GM18511 (cell line): Measurements from ENCODE around the gene GPR45.
"Not testable (repeated sequence)": the region's sequence is repeated elsewhere in the genome, so short reads cannot be mapped to it uniquely, and the experiment has no call there.

Experiments
- ATAC-seq: cut with Tn5 transposase; IDR thresholded peaks from one replicate; pipeline ENCODE4 v1.9.1; 2021; ENCODE audit warnings: mild to moderate bottlenecking, moderate library complexity; ENCODE audit not compliant: unreplicated experiment

GPR45 gene

GRCh38 chr2:105241443-105241842, at the start of gene GPR45:
Gene GPR45, plus strand, starts transcription at chr2:105241743. Its CDS starts 116 bp downstream, at chr2:105241859.
- no peak for ATAC-seq

GRCh38 chr2:105194022-105194675, 47.4 kb upstream of the GPR45 start:
- ATAC-seq = no peak

GRCh38 chr2:105196651-105197050, 44.9 kb upstream of the GPR45 start:
- no peak for ATAC-seq

GRCh38 chr2:105215586-105216192, 25.9 kb upstream of the GPR45 start:
- no peak for ATAC-seq

- no peak for ATAC-seq
Observed at GRCh38 chr2:105220604-105221003, 20.9 kb upstream of the GPR45 start.

GRCh38 chr2:105224444-105224843, 17.1 kb upstream of the GPR45 start:
- ATAC-seq = no peak

- ATAC-seq = no peak
Observed at GRCh38 chr2:105231232-105231619, 10.3 kb upstream of the GPR45 start.

- peak; percentile 80 for ATAC-seq
Observed at GRCh38 chr2:105235388-105236059, 6.0 kb upstream of the GPR45 start.

- no peak for ATAC-seq
Observed at GRCh38 chr2:105236060-105236424, 5.5 kb upstream of the GPR45 start.

GRCh38 chr2:105237045-105237765, 4.3 kb upstream of the GPR45 start:
- no peak for ATAC-seq

GRCh38 chr2:105238664-105239240, 2.8 kb upstream of the GPR45 start:
- ATAC-seq = no peak

- no peak for ATAC-seq
Observed at GRCh38 chr2:105239924-105240323, 1.6 kb upstream of the GPR45 start.

GRCh38 chr2:105242286-105242993, 897 bp downstream of the GPR45 start:
- no peak for ATAC-seq

GRCh38 chr2:105243961-105244360, 2.4 kb downstream of the GPR45 start:
- ATAC-seq = no peak

GRCh38 chr2:105244451-105244850, 2.9 kb downstream of the GPR45 start:
- ATAC-seq = no peak

GRCh38 chr2:105248316-105249070, 7.0 kb downstream of the GPR45 start:
- no peak for ATAC-seq

- no peak for ATAC-seq
Observed at GRCh38 chr2:105249181-105249580, 7.6 kb downstream of the GPR45 start.

GRCh38 chr2:105249891-105250290, 8.3 kb downstream of the GPR45 start:
- ATAC-seq = no peak

GRCh38 chr2:105251016-105251648, 9.6 kb downstream of the GPR45 start:
- not testable (repeated sequence) for ATAC-seq
